Tibial artery (tissue), 4 donors: ENCODE data around the gene BIN2.
"Not testable (repeated sequence)": the region's sequence is repeated elsewhere in the genome, so short reads cannot be mapped to it uniquely, and the experiment has no call there.

Experiments
- DNase-seq, 2 donors: peaks; one replicate each; pipeline ENCODE4 v3.0.0-alpha.2; 2019
- H3K27ac ChIP-seq, 2 donors: fragments of 200-600 bp; sonication (generic) in 1 of 2; 1 replicate in 1 of 2; 2 replicates in 1 of 2; pipeline ENCODE4 v1.5.1; 2018 to 2019; ENCODE audit warnings: mild to moderate bottlenecking in 1 of 2
- H3K27me3 ChIP-seq, 2 donors: fragments of 200-600 bp; sonication (generic) in 1 of 2; one replicate each; pipeline versions ENCODE4 v1.5.1 to v1.6.0; 2016 to 2019
- H3K36me3 ChIP-seq, 3 donors: fragments of 200-600 bp; sonication (generic) in 2 of 3; one replicate each; pipeline ENCODE4 v1.5.1; 2016 to 2019; ENCODE audit warnings: mild to moderate bottlenecking in 2 of 3
- H3K4me1 ChIP-seq, 4 donors: fragments of 200-600 bp; sonication (generic) in 2 of 4; 1 replicate in 3 of 4; 2 replicates in 1 of 4; pipeline ENCODE4 v1.5.1; 2016 to 2019
- H3K4me3 ChIP-seq, 2 donors: fragments of 200-600 bp; sonication (generic) in 1 of 2; 1 replicate in 1 of 2; 2 replicates in 1 of 2; pipeline ENCODE4 v1.5.1; 2018 to 2019; ENCODE audit warnings: mild to moderate bottlenecking in 2 of 2
- H3K9me3 ChIP-seq, 3 donors: fragments of 200-600 bp; sonication (generic) in 1 of 3; one replicate each; pipeline ENCODE4 v1.5.1; 2016 to 2019
- intact Hi-C: fragments of 100-400 bp; cut with DNase I; formaldehyde crosslinking; loops from one replicate; pipeline ENCODE4 v1.15.0; 2023; ENCODE audit warnings: low total_unique reads
- TF ChIP-seq, protein P1 (sequence below), 2 experiments: fragments of 200-600 bp in 1 of 2; fragments of 450-650 bp in 1 of 2; IDR thresholded peaks; one replicate each; pipeline ENCODE4 v1.5.1; 2017 to 2019; ENCODE audit warnings: antibody characterized with exemption in 2 of 2, mild to moderate bottlenecking in 1 of 2, moderate library complexity in 1 of 2

The BIN2 gene

DNA sequence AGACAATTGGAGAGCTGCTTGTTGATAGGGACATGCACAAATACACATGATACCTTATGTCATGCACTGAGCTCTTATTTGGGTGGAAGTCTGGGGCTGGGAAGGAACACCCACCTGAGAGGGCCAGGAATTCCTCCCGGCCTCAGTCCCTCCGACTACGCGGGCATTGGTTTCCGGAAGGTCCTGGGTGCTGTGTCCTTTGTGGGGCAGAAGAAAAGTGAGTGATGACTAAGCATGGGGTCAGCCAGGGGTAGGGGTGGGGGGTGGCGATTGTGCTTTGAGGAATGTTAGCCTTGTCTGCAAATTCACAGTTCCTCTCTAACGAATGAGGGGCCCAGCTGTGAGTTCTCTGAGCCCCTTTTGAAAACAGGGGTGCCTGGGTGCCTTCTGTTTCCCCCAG lies 21.7 kb upstream of the BIN2 start:
- intact Hi-C loops = no loop called here
- no peaks in the 10 kb centered on the region for H3K9me3 ChIP-seq
- no peak for DNase-seq
- H3K27ac ChIP-seq = no peak overlapping the region
- peaks cover 0 to 5% (median 2%) of the 10 kb centered on the region in 4 donors for H3K4me1 ChIP-seq
- no peaks in the 10 kb centered on the region for H3K36me3 ChIP-seq
- TF ChIP-seq, protein P1, sequence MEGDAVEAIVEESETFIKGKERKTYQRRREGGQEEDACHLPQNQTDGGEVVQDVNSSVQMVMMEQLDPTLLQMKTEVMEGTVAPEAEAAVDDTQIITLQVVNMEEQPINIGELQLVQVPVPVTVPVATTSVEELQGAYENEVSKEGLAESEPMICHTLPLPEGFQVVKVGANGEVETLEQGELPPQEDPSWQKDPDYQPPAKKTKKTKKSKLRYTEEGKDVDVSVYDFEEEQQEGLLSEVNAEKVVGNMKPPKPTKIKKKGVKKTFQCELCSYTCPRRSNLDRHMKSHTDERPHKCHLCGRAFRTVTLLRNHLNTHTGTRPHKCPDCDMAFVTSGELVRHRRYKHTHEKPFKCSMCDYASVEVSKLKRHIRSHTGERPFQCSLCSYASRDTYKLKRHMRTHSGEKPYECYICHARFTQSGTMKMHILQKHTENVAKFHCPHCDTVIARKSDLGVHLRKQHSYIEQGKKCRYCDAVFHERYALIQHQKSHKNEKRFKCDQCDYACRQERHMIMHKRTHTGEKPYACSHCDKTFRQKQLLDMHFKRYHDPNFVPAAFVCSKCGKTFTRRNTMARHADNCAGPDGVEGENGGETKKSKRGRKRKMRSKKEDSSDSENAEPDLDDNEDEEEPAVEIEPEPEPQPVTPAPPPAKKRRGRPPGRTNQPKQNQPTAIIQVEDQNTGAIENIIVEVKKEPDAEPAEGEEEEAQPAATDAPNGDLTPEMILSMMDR (IDR thresholded peaks at IDR 0.05) = no peak
- no peak overlapping the region for H3K4me3 ChIP-seq
- no peaks in the 10 kb centered on the region for H3K27me3 ChIP-seq

DNA sequence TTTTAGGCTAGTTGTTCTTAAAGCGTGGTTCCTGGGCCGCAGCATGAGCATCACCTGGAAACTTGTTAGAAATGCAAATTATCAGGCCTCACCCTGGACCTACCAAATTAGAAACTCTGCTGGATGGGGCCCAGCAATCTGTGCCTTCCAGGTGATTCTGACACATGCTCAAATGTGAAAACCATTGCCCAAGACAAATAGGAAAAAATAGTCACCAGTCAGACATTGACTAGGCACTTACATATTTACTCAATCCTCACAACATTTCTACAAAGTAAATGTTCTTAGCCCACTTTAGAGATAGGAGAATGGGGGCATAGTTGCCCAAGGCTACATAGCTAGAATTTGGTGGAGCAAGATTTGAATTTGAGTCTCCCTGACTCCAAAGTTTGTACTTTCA lies 19.2 kb upstream of the BIN2 start:
- H3K4me3 ChIP-seq = no peak overlapping the region
- DNase-seq = no peak
- intact Hi-C loops = no loop called here
- no peak overlapping the region for H3K27ac ChIP-seq
- no peaks in the 10 kb centered on the region for H3K9me3 ChIP-seq
- TF ChIP-seq, protein P1 (IDR thresholded peaks at IDR 0.05) = no peak
- H3K27me3 ChIP-seq = no peaks in the 10 kb centered on the region
- H3K4me1 ChIP-seq = peaks cover 0 to 5% (median 2%) of the 10 kb centered on the region in 4 donors
- no peaks in the 10 kb centered on the region for H3K36me3 ChIP-seq

DNA sequence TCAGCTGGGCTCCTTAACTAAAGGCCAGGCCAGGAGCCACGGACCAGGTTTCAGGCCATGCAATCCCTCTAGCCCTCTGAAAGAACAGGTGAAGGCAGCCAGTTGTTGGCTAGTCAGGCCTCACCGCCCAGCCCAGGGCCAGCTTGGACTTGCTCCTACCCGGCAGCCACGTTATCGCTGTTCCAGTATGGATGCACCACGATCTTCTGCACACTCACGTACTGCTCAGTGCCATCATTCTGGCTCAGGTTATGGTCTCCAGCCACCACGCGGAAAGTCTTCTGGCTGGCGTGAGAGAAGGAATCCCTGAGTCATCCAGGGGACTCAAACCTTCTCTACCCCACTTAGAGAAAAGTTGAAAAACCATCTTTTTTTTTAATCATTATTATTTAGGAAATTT lies 18.4 kb upstream of the BIN2 start:
- H3K4me1 ChIP-seq = peaks cover 0 to 5% (median 2%) of the 10 kb centered on the region in 4 donors
- H3K9me3 ChIP-seq = no peaks in the 10 kb centered on the region
- no peaks in the 10 kb centered on the region for H3K27me3 ChIP-seq
- DNase-seq = no peak
- H3K36me3 ChIP-seq = no peaks in the 10 kb centered on the region
- H3K4me3 ChIP-seq = no peak overlapping the region
- TF ChIP-seq, protein P1 (IDR thresholded peaks at IDR 0.05) = no peak
- H3K27ac ChIP-seq = no peak overlapping the region
- intact Hi-C loops = no loop called here

DNA sequence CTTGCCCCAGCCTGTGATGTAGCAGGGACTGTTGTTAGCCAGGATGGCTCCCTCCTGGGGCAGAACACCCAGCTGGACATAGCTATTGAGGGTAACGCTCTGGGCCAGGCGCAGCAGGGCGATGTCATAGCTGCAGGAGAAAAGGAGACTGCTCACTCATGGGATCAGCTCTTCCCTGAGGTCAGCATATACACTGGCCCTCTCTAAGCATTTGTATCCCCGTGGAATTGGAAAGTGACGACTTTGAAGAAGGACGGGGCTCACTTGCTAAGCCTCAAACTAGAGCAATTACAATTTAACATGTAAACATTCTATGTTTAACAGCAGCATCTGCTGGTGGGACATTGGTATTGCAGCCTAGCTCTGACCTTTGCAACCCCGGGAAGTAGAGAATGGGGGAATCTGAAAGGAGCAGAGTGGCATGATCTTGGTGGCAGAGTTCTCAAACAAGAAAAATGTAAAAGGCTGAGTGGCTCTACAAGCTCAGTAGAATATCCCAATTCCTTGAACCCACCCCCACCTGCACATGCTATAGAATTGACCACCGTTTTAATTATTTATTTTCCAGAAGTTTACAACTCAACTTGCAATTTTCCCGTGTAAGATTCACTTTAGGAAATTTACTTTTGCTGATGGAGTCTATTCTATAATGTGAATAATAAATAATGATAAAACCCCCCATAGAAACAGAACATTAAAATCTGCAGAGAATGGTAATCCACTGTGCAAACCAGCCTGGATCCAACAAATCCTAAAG lies 17.5 kb upstream of the BIN2 start:
- Histone ChIP-seq H3K27ac (no peak overlapping the region), H3K4me3 (peak overlapping the region in 1 of 2 donors; percentile 3), H3K4me1 (peaks cover 0 to 5% (median 2%) of the 10 kb centered on the region in 4 donors), H3K36me3 (no peaks in the 10 kb centered on the region), H3K27me3 (no peaks in the 10 kb centered on the region), H3K9me3 (no peaks in the 10 kb centered on the region)
- DNase-seq = peak; percentile 70 to 73
- TF ChIP-seq, protein P1 (IDR thresholded peaks at IDR 0.05) = peak; percentile 87 to 94
- intact Hi-C loops = no loop called here

DNA sequence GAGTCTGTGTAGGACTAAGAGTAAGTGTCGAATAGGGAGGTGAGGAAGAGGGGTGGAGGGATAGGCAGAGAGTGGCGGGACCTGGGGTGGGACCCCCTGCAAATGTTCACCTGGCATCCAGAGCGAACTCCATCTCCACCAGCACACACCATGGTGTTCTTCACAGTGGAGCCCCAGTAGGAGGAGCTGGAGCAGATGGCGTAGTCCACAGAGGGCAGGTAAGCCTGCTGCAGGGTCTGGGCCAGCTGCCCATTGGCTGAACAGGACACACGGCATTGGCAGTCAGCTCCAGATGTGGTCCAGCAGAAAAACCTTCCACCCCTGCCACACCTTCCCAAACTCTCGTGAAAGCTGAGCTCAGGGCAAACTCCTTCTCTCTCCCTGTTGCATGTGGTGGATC lies 15.8 kb upstream of the BIN2 start:
- Histone ChIP-seq H3K4me3 (no peak overlapping the region), H3K36me3 (no peaks in the 10 kb centered on the region), H3K4me1 (peaks cover 0 to 5% (median 2%) of the 10 kb centered on the region in 4 donors), H3K27ac (no peak overlapping the region), H3K9me3 (no peaks in the 10 kb centered on the region), H3K27me3 (no peaks in the 10 kb centered on the region)
- no peak for DNase-seq
- TF ChIP-seq, protein P1 (IDR thresholded peaks at IDR 0.05) = no peak
- intact Hi-C loops = no loop called here

DNA sequence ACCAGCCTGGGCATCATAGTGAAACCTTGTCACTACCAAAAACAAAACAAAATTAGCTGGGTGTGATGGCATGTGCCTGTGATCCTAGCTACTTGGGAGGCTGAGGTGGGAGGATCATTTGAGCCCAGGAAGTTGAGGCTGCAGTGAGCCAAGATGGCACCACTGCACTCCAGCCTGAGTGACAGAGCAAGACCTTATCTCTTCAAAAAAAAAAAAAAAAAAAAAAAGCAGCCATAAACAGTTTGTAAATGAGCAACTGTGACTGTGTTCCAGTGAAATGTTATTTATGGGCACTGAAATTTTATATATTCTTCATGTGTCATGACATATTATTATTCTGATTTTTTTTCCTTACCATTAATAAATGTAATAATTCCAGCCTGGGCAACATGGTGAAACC lies 13.4 kb upstream of the BIN2 start:
- H3K4me3 ChIP-seq, intact Hi-C loops, H3K4me1 ChIP-seq, H3K27ac ChIP-seq, H3K36me3 ChIP-seq, H3K9me3 ChIP-seq, DNase-seq, H3K27me3 ChIP-seq: not testable (repeated sequence)
